DND-41 (cell line): Measurements from ENCODE around the gene PARD6G.

ENCODE experiments used
- CTCF ChIP-seq: IDR thresholded peaks from 2 replicates; pipeline ENCODE4 v1.5.1; 2012; ENCODE audit warnings: borderline replicate concordance, low read length, moderate library complexity, mild to moderate bottlenecking; ENCODE audit not compliant: poor library complexity, severe bottlenecking; ENCODE audit errors: extremely low read depth
- EZH2 ChIP-seq: IDR thresholded peaks from 3 replicates; pipeline ENCODE4 v1.6.1; 2012; ENCODE audit warnings: borderline replicate concordance, low read depth, mild to moderate bottlenecking, moderate library complexity, low read length, inconsistent platforms; ENCODE audit not compliant: severe bottlenecking

GRCh38 chr18:80244167-80244566 lies 3.1 kb downstream of the PARD6G start:
- no peak for TF ChIP-seq CTCF
- TF ChIP-seq EZH2: no peak
